Upper lobe of right lung (tissue), 1 donor: ENCODE results near the gene EMCN. TPM values are rescaled to one million over a fixed set of nuclear protein-coding genes. Genes with fewer than 3 reads are reported as not detected.

ENCODE experiments used
- ATAC-seq: fragments of 200-7000 bp; cut with Tn5 transposase; one replicate; pipeline ENCODE4 v1.9.1; 2020; ENCODE audit warnings: mild to moderate bottlenecking, moderate library complexity
- DNase-seq: peaks from one replicate; pipeline ENCODE4 v3.0.0-alpha.2; 2020
- H3K27ac ChIP-seq: fragments of 200-600 bp; one replicate; pipeline ENCODE4 v1.8.0; 2022
- H3K27me3 ChIP-seq: fragments of 200-600 bp; one replicate; pipeline ENCODE4 v1.8.0; 2022; ENCODE audit warnings: mild to moderate bottlenecking
- H3K36me3 ChIP-seq: fragments of 200-600 bp; one replicate; pipeline ENCODE4 v1.8.0; 2022
- H3K4me1 ChIP-seq: fragments of 200-600 bp; one replicate; pipeline ENCODE4 v1.8.0; 2022
- H3K4me3 ChIP-seq: fragments of 200-600 bp; one replicate; pipeline ENCODE4 v1.8.0; 2022; ENCODE audit warnings: mild to moderate bottlenecking
- H3K9me3 ChIP-seq: fragments of 200-600 bp; one replicate; pipeline ENCODE4 v1.8.0; 2022
- CTCF ChIP-seq: fragments of 200-600 bp; IDR thresholded peaks from one replicate; pipeline ENCODE4 v1.8.0; 2022; ENCODE audit warnings: antibody characterized with exemption
- intact Hi-C: fragments of 100-400 bp; cut with DNase I; formaldehyde crosslinking; loops from one replicate; pipeline ENCODE4 v1.11.0; 2022
- total RNA-seq: library from RNA; stranded (reverse); fragmentation: NEBNext Ultra II Directional; extraction: Animal tissue kit (Norgen Biotek cat#: 25700); gene quantifications from one replicate; pipeline ENCODE4 v1.2.1, GENCODE V29; 2021
- donor health status: DM: no; HTN: yes; CAD: no; lungs with severe emphysema.

The EMCN gene
- total RNA-seq, 1 donor from 2014 or later: 35.9 TPM

GRCh38 chr4:100379583-100380105 lies 138.2 kb downstream of the EMCN start:
- no peak for DNase-seq
- H3K4me3 ChIP-seq: no peak overlapping the region
- no peak for TF ChIP-seq CTCF
- intact Hi-C loops: no loop called here
- ATAC-seq: no peak
- no peaks in the 10 kb centered on the region for H3K27me3 ChIP-seq
- no peaks in the 10 kb centered on the region for H3K36me3 ChIP-seq
- no peak overlapping the region for H3K27ac ChIP-seq
- no peaks in the 10 kb centered on the region for H3K9me3 ChIP-seq
- H3K4me1 ChIP-seq: no peaks in the 10 kb centered on the region

- Histone ChIP-seq H3K9me3 (no peaks in the 10 kb centered on the region), H3K4me3 (no peak overlapping the region), H3K27ac (no peak overlapping the region), H3K27me3 (no peaks in the 10 kb centered on the region), H3K36me3 (no peaks in the 10 kb centered on the region), H3K4me1 (no peaks in the 10 kb centered on the region)
- no peak for DNase-seq
- peak; percentile 19 for TF ChIP-seq CTCF
- no peak for ATAC-seq
- intact Hi-C loops: no loop called here
These were observed 145.4 kb downstream of the EMCN start for GRCh38 chr4:100372432-100372831.

- ATAC-seq (no peak), DNase-seq (no peak)
- intact Hi-C loops: no loop called here
- Histone ChIP-seq H3K9me3 (no peaks in the 10 kb centered on the region), H3K27me3 (no peaks in the 10 kb centered on the region), H3K4me3 (no peak overlapping the region), H3K36me3 (no peaks in the 10 kb centered on the region), H3K27ac (no peak overlapping the region), H3K4me1 (no peaks in the 10 kb centered on the region)
- no peak for TF ChIP-seq CTCF
These were observed 148.0 kb downstream of the EMCN start for GRCh38 chr4:100369871-100370270.

- Histone ChIP-seq H3K36me3 (no peaks in the 10 kb centered on the region), H3K4me1 (no peaks in the 10 kb centered on the region), H3K27ac (no peak overlapping the region), H3K9me3 (no peaks in the 10 kb centered on the region), H3K27me3 (no peaks in the 10 kb centered on the region), H3K4me3 (no peak overlapping the region)
- no peak for DNase-seq
- intact Hi-C loops: no loop called here
- ATAC-seq: no peak
- TF ChIP-seq CTCF: no peak
These were observed 150.4 kb downstream of the EMCN start for GRCh38 chr4:100367451-100367850.

- TF ChIP-seq CTCF: no peak
- Histone ChIP-seq H3K9me3 (no peaks in the 10 kb centered on the region), H3K36me3 (no peaks in the 10 kb centered on the region), H3K4me3 (no peak overlapping the region), H3K27ac (no peak overlapping the region), H3K27me3 (no peaks in the 10 kb centered on the region), H3K4me1 (no peaks in the 10 kb centered on the region)
- ATAC-seq (no peak), DNase-seq (no peak)
- intact Hi-C loops: no loop called here
These were observed 151.6 kb downstream of the EMCN start for GRCh38 chr4:100366213-100366612.

GRCh38 chr4:100362366-100362765 lies 155.5 kb downstream of the EMCN start:
- no peak for TF ChIP-seq CTCF
- ATAC-seq: no peak
- intact Hi-C loops: no loop called here

More at GRCh38 chr4:100362366-100362765, 155.5 kb downstream of the EMCN start:
- H3K9me3 ChIP-seq: no peaks in the 10 kb centered on the region
- H3K4me1 ChIP-seq: no peaks in the 10 kb centered on the region
- no peak for DNase-seq
- no peak overlapping the region for H3K27ac ChIP-seq
- H3K4me3 ChIP-seq: no peak overlapping the region
- no peaks in the 10 kb centered on the region for H3K27me3 ChIP-seq
- no peaks in the 10 kb centered on the region for H3K36me3 ChIP-seq
